ENCODE data around the gene TMEM234.

Gene TMEM234

GRCh38 chr1:32221581-32221979 is 573 bp downstream of the TMEM234 start (continued):
- TF ChIP-seq CREB5 (CRISPR knock-in tag; IDR thresholded peaks at IDR 0.05; ENCODE audit: low read depth) (no peak), ESRRG (CRISPR knock-in tag; IDR thresholded peaks at IDR 0.05) (no peak), CSRNP3 (CRISPR knock-in tag; IDR thresholded peaks at IDR 0.05) (no peak)

- TF ChIP-seq ZNF565 (CRISPR knock-in tag; conservative IDR thresholded peaks at IDR 0.05; ENCODE audit: low read depth) = no peak
- no peak for TF ChIP-seq PPARA (CRISPR knock-in tag; IDR thresholded peaks at IDR 0.05; ENCODE audit: borderline replicate concordance)
- TF ChIP-seq GLIS3 (CRISPR knock-in tag; IDR thresholded peaks at IDR 0.05) = no peak
- TF ChIP-seq ZC3H10 (CRISPR knock-in tag; IDR thresholded peaks at IDR 0.05) = no peak
- TF ChIP-seq ESRRG (CRISPR knock-in tag; IDR thresholded peaks at IDR 0.05) = no peak
- no peak for TF ChIP-seq TCF4 (CRISPR knock-in tag; IDR thresholded peaks at IDR 0.05; ENCODE audit: borderline replicate concordance)
- TF ChIP-seq RARB (CRISPR knock-in tag; IDR thresholded peaks at IDR 0.05) = no peak
- TF ChIP-seq OSR1 (CRISPR knock-in tag; IDR thresholded peaks at IDR 0.05) = no peak
- TF ChIP-seq BACH2 (CRISPR knock-in tag; IDR thresholded peaks at IDR 0.05; ENCODE audit: borderline replicate concordance) = no peak
- no peak for TF ChIP-seq ZNF70 (CRISPR knock-in tag; IDR thresholded peaks at IDR 0.05)
- no peak for TF ChIP-seq POU6F1 (CRISPR knock-in tag; IDR thresholded peaks at IDR 0.05; ENCODE audit: borderline replicate concordance, low read depth)
- no peak for TF ChIP-seq ZFP3 (CRISPR knock-in tag; IDR thresholded peaks at IDR 0.05)
- no peak for TF ChIP-seq ZFP30 (CRISPR knock-in tag; IDR thresholded peaks at IDR 0.05)
- no peak for TF ChIP-seq ZNF8 (CRISPR knock-in tag; IDR thresholded peaks at IDR 0.05)
- no peak for TF ChIP-seq ISL1 (CRISPR knock-in tag; IDR thresholded peaks at IDR 0.05)
- TF ChIP-seq TSHZ2 (CRISPR knock-in tag; IDR thresholded peaks at IDR 0.05) = no peak
- no peak for TF ChIP-seq CSRNP3 (CRISPR knock-in tag; IDR thresholded peaks at IDR 0.05)
- no peak for TF ChIP-seq CSDC2 (CRISPR knock-in tag; IDR thresholded peaks at IDR 0.05)
- TF ChIP-seq PATZ1 (CRISPR knock-in tag; IDR thresholded peaks at IDR 0.05; ENCODE audit: borderline replicate concordance) = no peak
- no peak for ATAC-seq
Measured at GRCh38 chr1:32220746-32221580, 1.2 kb downstream of the TMEM234 start.

Measured in SK-N-SH treated with all-trans-retinoic acid at 6 μM for 48 hours (cell line).